PFSK-1 (cell line): ENCODE measurements around the gene TUBB.

Source experiments
- POLR2AphosphoS5 ChIP-seq: IDR thresholded peaks from 2 replicates; pipeline ENCODE4 v1.6.1; 2012; ENCODE audit warnings: low read depth, mild to moderate bottlenecking, control low read depth, low read length, moderate library complexity
- TAF1 ChIP-seq: IDR thresholded peaks from 2 replicates; pipeline ENCODE4 v1.6.1; 2012; ENCODE audit warnings: low read length, control low read depth, borderline replicate concordance; ENCODE audit not compliant: insufficient read depth

DNA sequence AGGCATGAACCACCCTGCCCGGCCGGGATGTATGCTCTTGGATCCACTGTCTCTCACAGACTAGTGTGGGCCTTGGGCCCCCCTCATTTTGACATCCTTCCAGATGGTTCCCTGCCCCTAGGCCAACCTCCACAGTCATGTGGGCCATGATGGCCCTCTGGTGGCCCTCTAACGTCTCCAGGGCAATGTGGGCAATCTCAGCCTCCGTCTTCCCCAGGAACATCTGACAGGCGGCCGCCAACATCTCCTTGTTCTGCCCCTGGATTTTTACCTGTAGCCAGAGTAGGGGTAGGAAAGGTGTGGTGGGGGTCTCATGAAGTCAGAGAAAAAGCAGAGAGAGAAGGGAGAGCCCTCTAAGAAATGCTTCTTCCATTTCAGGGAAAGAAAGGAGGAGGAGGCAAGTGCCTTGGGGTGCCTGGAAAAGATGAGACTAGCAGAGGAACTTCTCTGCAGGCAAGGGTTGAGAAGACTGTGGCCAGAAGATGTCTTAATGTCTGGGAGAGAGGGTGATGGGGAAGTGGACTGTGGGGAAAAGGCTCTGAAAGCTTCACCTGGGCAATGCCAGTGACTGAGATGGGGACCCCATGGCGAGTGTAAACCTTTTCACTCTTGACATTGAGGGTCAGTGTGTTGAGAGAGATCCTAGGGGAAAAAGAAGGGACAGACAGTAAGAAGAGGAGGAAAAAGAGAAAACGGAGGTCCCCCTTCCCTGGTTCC, 21.1 kb downstream of the TUBB start:
- no peak for TF ChIP-seq TAF1
- TF ChIP-seq POLR2AphosphoS5 = no peak
